BLaER1 treated with 17β-estradiol and CSF1 and Interleukin-3, amounts not matched to agents 10 nM and 100 nM (cell line): ENCODE measurements around the gene AP1S3.

Source experiments
- H3K27ac ChIP-seq, 11 experiments: shearing (Covaris generic); formaldehyde crosslinking; 2 replicates each; pipeline ENCODE4 v1.8.1; 2022
- H3K27me3 ChIP-seq, 11 experiments: shearing (Covaris generic); formaldehyde crosslinking; 2 replicates each; pipeline ENCODE4 v1.8.1; 2022
- H3K36me3 ChIP-seq, 11 experiments: shearing (Covaris generic); formaldehyde crosslinking; 2 replicates each; pipeline ENCODE4 v1.8.1; 2022
- H3K4me1 ChIP-seq, 10 experiments: shearing (Covaris generic); formaldehyde crosslinking; 2 replicates each; pipeline ENCODE4 v1.8.1; 2022
- H3K4me2 ChIP-seq, 11 experiments: shearing (Covaris generic); formaldehyde crosslinking; 2 replicates each; pipeline ENCODE4 v1.8.1; 2022
- H3K4me3 ChIP-seq, 10 experiments: shearing (Covaris generic); formaldehyde crosslinking; 2 replicates each; pipeline ENCODE4 v1.8.1; 2022
- H3K9ac ChIP-seq, 11 experiments: shearing (Covaris generic); formaldehyde crosslinking; 2 replicates each; pipeline ENCODE4 v1.8.1; 2022
- H3K9me3 ChIP-seq, 11 experiments: shearing (Covaris generic); formaldehyde crosslinking; replicated peaks in 1 of 11; 2 replicates each; pipeline ENCODE4 v1.8.1; 2022
- H4K20me1 ChIP-seq, 11 experiments: shearing (Covaris generic); formaldehyde crosslinking; 2 replicates each; pipeline ENCODE4 v1.8.1; 2022
- Cebpa-rat ChIP-seq, 11 experiments: shearing (Covaris generic); IDR thresholded peaks; 2 replicates each; pipeline ENCODE4 v1.8.1; 2022

The AP1S3 gene

GRCh38 chr2:223870840-223871611 is 33.6 kb upstream of the AP1S3 start:
- peaks cover 0 to 10% (median 0%) of the 10 kb centered on the region in 11 experiments; a peak in 1 of 22 replicates for H4K20me1 ChIP-seq
- no peak overlapping the region for H3K4me3 ChIP-seq
- 0 out of 22 replicates have a peak, but pooled peaks cover 0 to 4% (median 0%) of the 10 kb centered on the region in 11 experiments for H3K9me3 ChIP-seq
- H3K4me1 ChIP-seq: peaks cover 11 to 24% (median 16%) of the 10 kb centered on the region in 10 experiments
- H3K9ac ChIP-seq: 0 out of 22 replicates have a peak overlapping the region, but pooled peaks of 1 of the 11 experiments have one; percentile 31
- H3K27ac ChIP-seq: peak overlapping the region in 8 of 11 experiments; percentile 4 to 63 (median 35); a peak in 11 of 22 replicates
- H3K36me3 ChIP-seq: peaks cover 20 to 76% (median 33%) of the 10 kb centered on the region in 11 experiments
- peak overlapping the region in 8 of 11 experiments; percentile 9 to 66 (median 34); a peak in 14 of 22 replicates for H3K4me2 ChIP-seq
- H3K27me3 ChIP-seq: no peaks in the 10 kb centered on the region
- TF ChIP-seq Cebpa-rat (IDR thresholded peaks at IDR 0.05): peak in 1 of 11 experiments; percentile 7; a peak in 2 of 22 replicates

- Histone ChIP-seq H3K9ac (no peak overlapping the region), H3K36me3 (peaks cover 2 to 58% (median 17%) of the 10 kb centered on the region in 11 experiments; a peak in 16 of 22 replicates), H3K27me3 (no peaks in the 10 kb centered on the region), H4K20me1 (no peaks in the 10 kb centered on the region), H3K27ac (no peak overlapping the region), H3K4me3 (no peak overlapping the region), H3K9me3 (no peaks in the 10 kb centered on the region), H3K4me1 (peaks cover 27 to 39% (median 30%) of the 10 kb centered on the region in 10 experiments), H3K4me2 (0 out of 22 replicates have a peak overlapping the region, but pooled peaks of 1 of the 11 experiments have one; percentile 36)
- TF ChIP-seq Cebpa-rat (IDR thresholded peaks at IDR 0.05): no peak
These were observed 30.6 kb upstream of the AP1S3 start for GRCh38 chr2:223868005-223868404.

GRCh38 chr2:223865907-223866508 is 28.6 kb upstream of the AP1S3 start:
- H3K27ac ChIP-seq: 0 out of 22 replicates have a peak overlapping the region, but pooled peaks of 1 of the 11 experiments have one; percentile 10
- peak overlapping the region; percentile 26 to 55 (median 38); a peak in 19 of 22 replicates for H3K4me2 ChIP-seq

GRCh38 chr2:223865124-223865523 is 27.7 kb upstream of the AP1S3 start:
- H3K4me2 ChIP-seq: peak overlapping the region; percentile 26 to 55 (median 38); a peak in 21 of 22 replicates
- TF ChIP-seq Cebpa-rat (IDR thresholded peaks at IDR 0.05): no peak

More at GRCh38 chr2:223865907-223866508, 28.6 kb upstream of the AP1S3 start:
- no peak overlapping the region for H3K9ac ChIP-seq
- H3K36me3 ChIP-seq: peaks cover 0 to 38% (median 8%) of the 10 kb centered on the region in 11 experiments; a peak in 14 of 22 replicates
- no peaks in the 10 kb centered on the region for H3K27me3 ChIP-seq
- H4K20me1 ChIP-seq: no peaks in the 10 kb centered on the region
- TF ChIP-seq Cebpa-rat (IDR thresholded peaks at IDR 0.05): no peak
- H3K4me3 ChIP-seq: no peak overlapping the region
- peaks cover 21 to 30% (median 26%) of the 10 kb centered on the region in 10 experiments for H3K4me1 ChIP-seq
- H3K9me3 ChIP-seq: no peaks in the 10 kb centered on the region

GRCh38 chr2:223863491-223863890 is 26.1 kb upstream of the AP1S3 start:
- no peak overlapping the region for H3K4me2 ChIP-seq
- H4K20me1 ChIP-seq: no peaks in the 10 kb centered on the region
- no peaks in the 10 kb centered on the region for H3K9me3 ChIP-seq
- no peak overlapping the region for H3K27ac ChIP-seq
- TF ChIP-seq Cebpa-rat (IDR thresholded peaks at IDR 0.05): no peak
- H3K4me3 ChIP-seq: no peak overlapping the region
- no peaks in the 10 kb centered on the region for H3K27me3 ChIP-seq
- no peak overlapping the region for H3K9ac ChIP-seq
- H3K36me3 ChIP-seq: peaks cover 0 to 18% (median 0%) of the 10 kb centered on the region in 11 experiments; a peak in 2 of 22 replicates
- peaks cover 16 to 29% (median 23%) of the 10 kb centered on the region in 10 experiments for H3K4me1 ChIP-seq

More at GRCh38 chr2:223865124-223865523, 27.7 kb upstream of the AP1S3 start:
- peaks cover 16 to 29% (median 23%) of the 10 kb centered on the region in 10 experiments for H3K4me1 ChIP-seq
- 0 out of 22 replicates have a peak overlapping the region, but pooled peaks of 1 of the 11 experiments have one; percentile 10 for H3K27ac ChIP-seq
- H3K9ac ChIP-seq: no peak overlapping the region
- H4K20me1 ChIP-seq: no peaks in the 10 kb centered on the region
- peaks cover 0 to 29% (median 2%) of the 10 kb centered on the region in 11 experiments; a peak in 12 of 22 replicates for H3K36me3 ChIP-seq
- H3K4me3 ChIP-seq: no peak overlapping the region
- no peaks in the 10 kb centered on the region for H3K9me3 ChIP-seq
- no peaks in the 10 kb centered on the region for H3K27me3 ChIP-seq

GRCh38 chr2:223860809-223861738 is 23.7 kb upstream of the AP1S3 start:
- H3K36me3 ChIP-seq: peaks cover 0 to 18% (median 0%) of the 10 kb centered on the region in 11 experiments; a peak in 3 of 22 replicates
- H3K4me3 ChIP-seq: no peak overlapping the region
- H3K27me3 ChIP-seq: no peaks in the 10 kb centered on the region
- no peak overlapping the region for H3K4me2 ChIP-seq
- no peak overlapping the region for H3K27ac ChIP-seq
- H3K9ac ChIP-seq: no peak overlapping the region
- peaks cover 15 to 17% (median 16%) of the 10 kb centered on the region in 10 experiments for H3K4me1 ChIP-seq
- no peaks in the 10 kb centered on the region for H3K9me3 ChIP-seq
- TF ChIP-seq Cebpa-rat (IDR thresholded peaks at IDR 0.05): no peak
- H4K20me1 ChIP-seq: no peaks in the 10 kb centered on the region; a peak in 1 of 22 replicates

- Histone ChIP-seq H3K4me1 (no peaks in the 10 kb centered on the region; a peak in 1 of 20 replicates), H3K27ac (no peak overlapping the region), H3K9ac (no peak overlapping the region), H3K27me3 (no peaks in the 10 kb centered on the region), H3K4me2 (no peak overlapping the region), H3K4me3 (no peak overlapping the region), H3K9me3 (no peaks in the 10 kb centered on the region), H3K36me3 (peaks cover 0 to 31% (median 0%) of the 10 kb centered on the region in 11 experiments; a peak in 4 of 22 replicates), H4K20me1 (no peaks in the 10 kb centered on the region; a peak in 1 of 22 replicates)
- TF ChIP-seq Cebpa-rat (IDR thresholded peaks at IDR 0.05): no peak
These were observed 21.7 kb upstream of the AP1S3 start for GRCh38 chr2:223859070-223859469.

GRCh38 chr2:223856584-223856983 is 19.2 kb upstream of the AP1S3 start:
- no peak overlapping the region for H3K27ac ChIP-seq
- TF ChIP-seq Cebpa-rat (IDR thresholded peaks at IDR 0.05): no peak
- peaks cover 0 to 2% (median 0%) of the 10 kb centered on the region in 10 experiments; a peak in 1 of 20 replicates for H3K4me1 ChIP-seq
- H3K27me3 ChIP-seq: no peaks in the 10 kb centered on the region
- peaks cover 0 to 8% (median under 1%) of the 10 kb centered on the region in 11 experiments; a peak in 6 of 22 replicates for H3K9me3 ChIP-seq
- H3K9ac ChIP-seq: no peak overlapping the region
- H3K36me3 ChIP-seq: peaks cover 0 to 51% (median 0%) of the 10 kb centered on the region in 11 experiments; a peak in 9 of 22 replicates
- H3K4me2 ChIP-seq: peak overlapping the region in 1 of 11 experiments; percentile 3; a peak in 1 of 22 replicates
- H3K4me3 ChIP-seq: no peak overlapping the region
- no peaks in the 10 kb centered on the region; a peak in 1 of 22 replicates for H4K20me1 ChIP-seq
